GM13976 (cell line): ENCODE data around the gene TMEM69.
"Not testable (repeated sequence)": the region's sequence is repeated elsewhere in the genome, so short reads cannot be mapped to it uniquely, and the experiment has no call there.

Experiments
- DNase-seq: peaks from one replicate; pipeline ENCODE4 v3.0.0; 2012; ENCODE audit warnings: low spot score
- CTCF ChIP-seq: IDR thresholded peaks from 2 replicates; pipeline ENCODE4 v1.5.1; 2012; ENCODE audit warnings: borderline replicate concordance, mild to moderate bottlenecking; ENCODE audit not compliant: insufficient read depth; ENCODE audit errors: extremely low read depth, missing control alignments, control extremely low read depth
- in situ Hi-C: fragments of 300-500 bp; cut with MboI; formaldehyde crosslinking; loops from one replicate; pipeline ENCODE4 v1.12.0; 2022; ENCODE audit warnings: low sequenced_read_pairs, mixed read lengths, inconsistent platforms; ENCODE audit not compliant: unreplicated experiment

Gene TMEM69

GRCh38 chr1:45686015-45686287, 2.0 kb upstream of the TMEM69 start:
- peak; percentile 40 for DNase-seq
- in situ Hi-C loops = no loop called here

GRCh38 chr1:45686288-45687013, 1.5 kb upstream of the TMEM69 start, which contains the start of gene GPBP1L1:
TSS of gene GPBP1L1 (minus strand) at chr1:45686533. CDS start at chr1:45659087, 27,446 bp downstream.
- DNase-seq = peak; percentile 99
- in situ Hi-C loops = no loop called here

More at GRCh38 chr1:45686015-45686287, 2.0 kb upstream of the TMEM69 start:
- TF ChIP-seq CTCF = no peak

GRCh38 chr1:45687014-45687753, 797 bp upstream of the TMEM69 start:
- DNase-seq = peak; percentile 93
- no peak for TF ChIP-seq CTCF
- in situ Hi-C loops = no loop called here

More at GRCh38 chr1:45686288-45687013, 1.5 kb upstream of the TMEM69 start, which contains the start of gene GPBP1L1:
- no peak for TF ChIP-seq CTCF

GRCh38 chr1:45693811-45694210, 5.8 kb downstream of the TMEM69 start:
- in situ Hi-C loops, DNase-seq: not testable (repeated sequence)

GRCh38 chr1:45694823-45695222, 6.8 kb downstream of the TMEM69 start:
- in situ Hi-C loops = no loop called here
- no peak for DNase-seq
- no peak for TF ChIP-seq CTCF

- in situ Hi-C loops = no loop called here
- TF ChIP-seq CTCF = no peak
- no peak for DNase-seq
Measured at GRCh38 chr1:45704637-45705036, 16.7 kb downstream of the TMEM69 start.

GRCh38 chr1:45713711-45714110, 25.7 kb downstream of the TMEM69 start:
- no peak for TF ChIP-seq CTCF
- in situ Hi-C loops = no loop called here
- no peak for DNase-seq
